GM13976 (cell line): ENCODE measurements around the gene EPS15.

Experiments used
- DNase-seq: peaks from one replicate; pipeline ENCODE4 v3.0.0; 2012; ENCODE audit warnings: low spot score
- CTCF ChIP-seq: IDR thresholded peaks from 2 replicates; pipeline ENCODE4 v1.5.1; 2012; ENCODE audit warnings: borderline replicate concordance, mild to moderate bottlenecking; ENCODE audit not compliant: insufficient read depth; ENCODE audit errors: extremely low read depth, missing control alignments, control extremely low read depth
- in situ Hi-C: fragments of 300-500 bp; cut with MboI; formaldehyde crosslinking; loops from one replicate; pipeline ENCODE4 v1.12.0; 2022; ENCODE audit warnings: low sequenced_read_pairs, mixed read lengths, inconsistent platforms; ENCODE audit not compliant: unreplicated experiment

Gene EPS15

GRCh38 chr1:51341876-51342496 is 177.1 kb downstream of the EPS15 start:
- in situ Hi-C loops, result no loop called here
- peak; percentile 79 for DNase-seq
- no peak for TF ChIP-seq CTCF

- TF ChIP-seq CTCF, result no peak
- in situ Hi-C loops, result no loop called here
- peak; percentile 20 for DNase-seq
Observed at GRCh38 chr1:51340380-51340779, 178.7 kb downstream of the EPS15 start.

GRCh38 chr1:51336711-51337110 is 182.4 kb downstream of the EPS15 start:
- in situ Hi-C loops, result no loop called here
- no peak for TF ChIP-seq CTCF
- DNase-seq, result no peak

GRCh38 chr1:51336004-51336403 is 183.1 kb downstream of the EPS15 start:
- DNase-seq, result no peak
- in situ Hi-C loops, result no loop called here
- TF ChIP-seq CTCF, result no peak

GRCh38 chr1:51331206-51332100 is 187.6 kb downstream of the EPS15 start:
- in situ Hi-C loops, result no loop called here
- peak; percentile 72 for DNase-seq
- TF ChIP-seq CTCF, result no peak

- in situ Hi-C loops, result no loop called here
- peak; percentile 64 for DNase-seq
- TF ChIP-seq CTCF, result no peak
Observed at GRCh38 chr1:51330331-51331201, 188.5 kb downstream of the EPS15 start, which contains the start of gene TTC39A. Gene TTC39A, minus strand, starts transcription at chr1:51330562. Its CDS starts 85 bp downstream, at chr1:51330477.
